ENCODE results near the gene GRK4.
A peak's percentile ranks its signal among the peaks of the same experiment; 100 is the strongest.
"Not testable (repeated sequence)": the region's sequence is repeated elsewhere in the genome, so short reads cannot be mapped to it uniquely, and the experiment has no call there.

Gene GRK4

GRCh38 chr4:3039706-3040366, 76.5 kb downstream of the GRK4 start:
- DNase-seq (ENCODE audit: low read depth in 3 of 3), result no peak

- DNase-seq (ENCODE audit: low read depth in 3 of 3), result no peak
Measured at GRCh38 chr4:3040452-3041191, 77.3 kb downstream of the GRK4 start.

- DNase-seq (ENCODE audit: low read depth in 3 of 3), result peak in 2 of 3 experiments; percentile 9 to 38
Measured at GRCh38 chr4:3041192-3042142, 78.1 kb downstream of the GRK4 start.

GRCh38 chr4:3042226-3042625, 78.9 kb downstream of the GRK4 start:
- DNase-seq (ENCODE audit: low read depth in 3 of 3), result no peak

- DNase-seq (ENCODE audit: low read depth in 3 of 3), result no peak
Measured at GRCh38 chr4:3043282-3044020, 80.1 kb downstream of the GRK4 start.

- DNase-seq (ENCODE audit: low read depth in 3 of 3), result peak; percentile 12 to 48 (median 41)
Measured at GRCh38 chr4:3044870-3045819, 81.8 kb downstream of the GRK4 start.

GRCh38 chr4:3046162-3046561, 82.8 kb downstream of the GRK4 start:
- DNase-seq (ENCODE audit: low read depth in 3 of 3), result no peak

- DNase-seq (ENCODE audit: low read depth in 3 of 3), result no peak
Measured at GRCh38 chr4:3046623-3047022, 83.3 kb downstream of the GRK4 start.

- DNase-seq (ENCODE audit: low read depth in 3 of 3), result peak; percentile 38 to 78 (median 49)
Measured at GRCh38 chr4:3047464-3048286, 84.3 kb downstream of the GRK4 start.

GRCh38 chr4:3051141-3051897, 87.9 kb downstream of the GRK4 start:
- not testable (repeated sequence) for DNase-seq (ENCODE audit: low read depth in 3 of 3)

- no peak for DNase-seq (ENCODE audit: low read depth in 3 of 3)
Measured at GRCh38 chr4:3054169-3054759, 90.9 kb downstream of the GRK4 start.

- no peak for DNase-seq (ENCODE audit: low read depth in 3 of 3)
Measured at GRCh38 chr4:3059943-3060342, 96.6 kb downstream of the GRK4 start.

GRCh38 chr4:3060946-3061345, 97.6 kb downstream of the GRK4 start:
- no peak for DNase-seq (ENCODE audit: low read depth in 3 of 3)

- no peak for DNase-seq (ENCODE audit: low read depth in 3 of 3)
Measured at GRCh38 chr4:3062471-3062870, 99.1 kb downstream of the GRK4 start.

- no peak for DNase-seq (ENCODE audit: low read depth in 3 of 3)
Measured at GRCh38 chr4:3065551-3065950, 102.2 kb downstream of the GRK4 start.

- DNase-seq (ENCODE audit: low read depth in 3 of 3), result no peak
Measured at GRCh38 chr4:3066836-3067400, 103.5 kb downstream of the GRK4 start.

GRCh38 chr4:3067473-3068001, 104.2 kb downstream of the GRK4 start:
- no peak for DNase-seq (ENCODE audit: low read depth in 3 of 3)
